HG03575 (cell line): ENCODE results near the gene MBD3L3.
A peak's percentile ranks its signal among the peaks of the same experiment; 100 is the strongest.
"Not testable (repeated sequence)": the region's sequence is repeated elsewhere in the genome, so short reads cannot be mapped to it uniquely, and the experiment has no call there.

ENCODE experiments used
- ATAC-seq: cut with Tn5 transposase; IDR thresholded peaks from one replicate; pipeline ENCODE4 v1.9.1; 2021; ENCODE audit not compliant: unreplicated experiment, insufficient number of reproducible peaks, low FRiP score; ENCODE audit errors: extremely low read depth

The MBD3L3 gene

GRCh38 chr19:7058576-7058975 lies at the start of gene MBD3L3:
Gene MBD3L3 (minus strand): TSS chr19:7058676. CDS start chr19:7058605, 71 bp downstream.
- ATAC-seq, result not testable (repeated sequence)

DNA sequence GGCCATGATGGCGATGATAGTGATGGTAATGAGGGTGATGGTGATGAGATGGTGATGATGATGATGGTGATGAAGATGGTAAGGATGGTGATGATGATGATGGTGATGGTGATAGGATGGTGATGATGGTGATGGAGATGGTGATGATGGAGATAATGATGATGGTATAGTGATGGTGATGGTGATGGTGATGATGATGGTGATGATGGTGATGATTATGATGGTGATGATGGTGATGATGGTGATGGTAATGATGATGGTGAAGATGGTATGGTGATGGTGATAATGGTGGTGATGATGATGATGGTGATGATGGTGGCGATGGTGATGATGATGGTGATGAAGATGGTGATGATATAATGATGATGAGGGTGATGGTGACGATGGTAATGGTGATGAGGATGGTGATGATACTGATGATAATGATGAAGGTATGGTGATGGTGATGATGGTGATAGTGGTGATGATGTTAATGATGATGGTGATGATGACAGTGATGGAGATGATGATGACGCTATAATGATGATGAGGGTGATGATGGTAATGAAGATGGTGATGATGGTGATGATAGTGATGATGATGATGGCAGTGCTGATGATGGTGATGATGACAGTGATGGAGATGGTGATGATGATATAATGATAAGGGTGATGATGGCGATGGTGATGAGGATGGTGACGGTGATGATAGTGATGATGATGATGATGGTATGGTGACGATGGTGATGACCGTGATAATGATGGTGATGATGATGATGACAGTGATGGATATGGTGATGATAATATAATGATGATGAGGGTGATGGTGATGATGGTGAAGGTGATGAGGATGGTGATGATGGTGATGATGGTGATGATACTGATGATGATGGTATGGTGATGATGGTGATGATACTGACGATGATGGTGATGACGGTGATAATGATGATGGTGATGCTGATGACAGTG lies 48.5 kb upstream of the MBD3L3 start:
- ATAC-seq, result no peak

DNA sequence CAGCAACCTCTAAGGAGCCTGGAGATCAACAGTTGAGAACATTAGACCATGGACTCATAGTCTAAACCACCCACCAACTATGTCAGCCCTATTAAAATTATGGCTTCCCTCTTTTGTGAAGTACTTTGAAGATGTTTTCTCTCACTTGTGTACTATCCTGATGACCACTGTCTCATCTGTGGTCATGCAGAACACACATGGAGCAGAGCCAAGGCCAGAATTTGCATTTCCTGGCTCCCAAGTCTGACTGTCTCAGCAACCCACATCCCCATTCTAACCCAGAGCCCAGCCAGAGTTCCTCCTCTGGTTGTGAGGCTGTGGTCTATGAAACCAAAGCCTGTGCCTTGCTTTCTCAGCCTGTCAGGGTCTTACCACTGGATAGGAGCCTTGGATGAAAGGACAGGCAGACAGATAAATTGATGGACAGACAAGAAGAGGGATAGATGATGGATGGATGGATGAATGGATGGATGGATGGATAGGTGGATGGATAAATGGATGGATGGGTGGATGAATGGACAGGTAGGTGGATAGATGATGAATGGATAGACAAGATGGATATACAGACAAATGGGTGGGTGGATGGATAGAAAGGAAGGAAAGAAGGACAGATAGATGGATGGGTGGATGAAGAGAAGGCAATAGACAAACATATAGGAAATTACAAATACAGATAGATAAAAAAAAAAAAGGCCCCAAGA lies 46.4 kb upstream of the MBD3L3 start:
- ATAC-seq, result no peak

DNA sequence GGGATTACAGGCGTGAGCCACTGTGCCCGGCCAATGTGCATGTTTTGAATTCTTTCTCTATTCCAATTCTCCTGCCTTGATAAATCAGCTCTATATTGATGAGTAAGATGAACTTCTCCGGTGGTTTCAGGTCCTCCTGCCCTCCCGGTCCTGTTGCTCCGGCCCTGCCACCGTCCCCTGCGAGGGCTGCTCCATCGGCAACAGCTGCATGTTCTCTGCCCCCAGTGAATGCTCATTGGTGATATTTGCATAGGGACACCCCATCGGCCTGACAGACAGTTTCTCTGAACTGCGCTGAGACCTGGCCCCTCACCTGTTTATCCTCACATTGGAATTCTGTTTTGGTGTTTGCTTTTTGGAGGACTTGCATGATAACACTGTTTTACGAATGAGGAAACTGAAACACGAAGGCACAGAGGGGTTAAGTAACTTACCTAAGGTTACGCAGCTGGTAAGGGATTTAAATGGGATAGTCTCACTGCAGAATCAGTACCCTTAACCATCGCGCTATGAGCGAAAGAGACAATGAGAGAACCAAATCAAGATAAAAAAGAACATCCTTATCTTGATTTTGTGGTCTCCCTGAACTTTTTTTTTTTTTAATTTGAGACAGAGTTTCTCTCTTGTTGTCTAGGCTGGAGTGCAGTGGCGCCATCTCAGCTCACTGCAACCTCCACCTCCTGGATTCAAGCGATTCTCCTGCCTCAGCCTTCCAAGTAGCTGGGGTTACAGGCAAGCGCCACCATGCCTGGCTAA lies 43.2 kb upstream of the MBD3L3 start:
- no peak for ATAC-seq

DNA sequence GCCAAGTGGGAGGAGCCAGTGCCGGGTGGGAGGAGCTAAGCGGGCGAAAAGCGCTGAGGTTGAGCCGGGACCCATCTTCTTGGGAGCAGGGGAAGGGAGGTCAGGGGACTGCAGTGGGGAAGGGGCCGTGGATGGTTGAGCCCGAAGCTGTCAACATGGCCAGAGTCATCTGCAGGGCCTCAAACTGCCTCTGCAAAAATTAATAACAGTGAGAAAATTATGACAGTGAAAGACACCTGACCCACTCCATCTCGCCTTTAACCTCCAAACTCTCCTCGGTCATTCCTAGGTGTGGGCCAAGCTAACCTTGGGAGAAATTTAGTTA lies 41.1 kb upstream of the MBD3L3 start:
- no peak for ATAC-seq

GRCh38 chr19:7098701-7099596 lies 40.5 kb upstream of the MBD3L3 start:
- ATAC-seq, result no peak

DNA sequence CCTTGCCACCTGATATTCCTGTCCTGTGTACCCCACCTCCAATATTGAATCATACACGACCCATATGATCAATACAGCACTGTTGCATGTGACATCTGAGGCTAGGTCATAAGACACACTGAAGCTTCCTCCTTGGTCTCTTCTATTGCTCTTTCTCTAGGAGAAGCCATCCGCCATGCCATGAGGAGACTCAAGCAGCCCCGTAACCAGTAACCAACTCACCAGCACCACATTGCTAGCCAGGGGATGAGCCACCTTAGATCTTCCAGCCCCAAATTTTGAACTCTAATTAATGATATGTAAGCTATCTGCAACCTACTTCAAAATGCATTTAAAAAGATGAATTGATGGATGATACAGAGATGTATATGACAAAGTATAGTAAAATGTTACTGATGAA lies 39.6 kb upstream of the MBD3L3 start:
- ATAC-seq, result no peak

- no peak for ATAC-seq
Observed at GRCh38 chr19:7088999-7089398, 30.5 kb upstream of the MBD3L3 start.

DNA sequence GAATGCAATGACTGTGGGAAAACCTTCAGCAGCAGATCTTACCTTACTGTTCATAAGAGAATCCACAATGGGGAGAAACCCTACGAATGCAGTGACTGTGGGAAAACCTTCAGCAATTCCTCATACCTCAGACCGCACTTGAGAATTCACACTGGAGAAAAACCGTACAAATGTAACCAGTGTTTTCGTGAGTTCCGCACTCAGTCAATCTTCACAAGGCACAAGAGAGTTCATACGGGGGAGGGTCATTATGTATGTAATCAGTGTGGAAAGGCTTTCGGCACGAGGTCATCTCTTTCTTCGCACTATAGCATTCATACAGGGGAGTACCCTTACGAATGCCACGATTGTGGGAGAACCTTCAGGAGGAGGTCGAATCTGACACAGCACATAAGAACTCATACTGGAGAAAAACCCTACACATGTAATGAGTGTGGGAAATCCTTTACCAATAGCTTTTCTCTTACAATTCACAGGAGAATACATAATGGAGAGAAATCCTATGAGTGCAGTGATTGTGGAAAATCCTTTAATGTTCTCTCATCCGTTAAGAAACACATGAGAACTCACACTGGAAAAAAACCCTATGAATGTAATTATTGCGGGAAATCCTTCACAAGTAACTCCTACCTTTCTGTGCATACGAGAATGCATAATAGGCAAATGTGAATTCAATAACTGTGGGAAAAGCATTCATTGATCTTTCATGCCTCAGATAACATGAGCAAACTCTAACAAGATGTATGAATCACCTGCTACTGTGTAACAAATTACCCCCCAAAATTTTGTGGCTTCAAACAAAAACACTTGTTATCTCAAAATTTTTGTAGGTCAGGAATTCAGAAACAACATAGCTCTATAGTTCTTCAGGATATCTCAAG lies 24.8 kb upstream of the MBD3L3 start:
- no peak for ATAC-seq

- ATAC-seq, result no peak
Observed at GRCh38 chr19:7078008-7078407, 19.5 kb upstream of the MBD3L3 start.

DNA sequence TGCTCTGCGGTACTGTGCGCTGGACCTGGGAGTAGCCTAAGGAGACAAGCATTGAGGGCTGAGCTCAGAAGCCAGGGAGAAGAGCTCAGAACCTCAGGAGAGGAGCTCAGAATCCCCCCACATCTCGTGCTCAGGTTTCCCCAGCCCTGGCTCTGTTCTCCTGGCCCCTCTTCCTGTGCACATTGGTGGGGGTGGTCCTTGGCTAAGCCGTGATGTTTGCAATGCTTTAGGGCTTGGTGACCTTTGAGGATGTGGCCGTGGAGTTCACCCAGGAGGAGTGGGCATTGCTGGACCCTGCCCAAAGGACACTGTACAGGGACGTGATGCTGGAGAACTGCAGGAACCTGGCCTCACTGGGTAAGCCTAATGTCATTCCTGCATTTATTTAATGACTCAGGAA lies 17.7 kb upstream of the MBD3L3 start:
- no peak for ATAC-seq

- no peak for ATAC-seq
Observed at GRCh38 chr19:7074705-7075282, 16.3 kb upstream of the MBD3L3 start.

DNA sequence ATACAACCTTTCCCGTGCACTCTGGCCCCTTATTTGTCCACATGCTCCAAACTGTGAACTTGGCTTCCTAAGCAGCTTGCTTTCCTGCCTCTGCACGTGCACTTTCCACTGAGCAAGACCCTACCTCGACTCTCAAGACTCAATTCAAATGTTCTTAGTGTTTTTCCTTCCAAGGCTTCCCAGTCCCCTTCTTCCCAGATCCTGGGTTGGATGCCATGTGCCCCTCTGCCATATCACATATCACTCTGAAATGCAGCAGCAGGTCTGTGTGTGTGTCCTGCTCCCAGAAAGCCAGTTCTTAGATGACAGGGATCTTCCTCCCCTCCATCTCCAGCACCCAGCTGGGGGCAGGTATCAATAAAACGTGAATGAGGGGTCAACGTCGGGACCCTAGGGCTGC lies 14.1 kb upstream of the MBD3L3 start:
- ATAC-seq, result no peak

DNA sequence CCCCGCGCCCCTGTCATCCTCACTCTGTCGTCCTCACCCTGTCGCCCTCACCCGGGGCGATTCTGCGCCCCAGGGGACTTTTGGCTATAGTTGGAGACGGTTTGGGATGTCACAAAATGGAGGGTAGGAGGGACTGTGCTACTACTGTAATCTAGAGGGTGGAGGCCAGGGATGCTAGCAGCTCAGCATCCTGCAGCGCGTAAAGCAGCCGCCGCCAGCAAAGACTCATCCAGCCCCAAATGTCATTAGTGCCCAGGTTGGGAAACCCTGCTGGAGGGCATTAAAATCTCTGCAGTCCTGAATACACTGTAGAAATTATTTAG lies 11.4 kb upstream of the MBD3L3 start:
- ATAC-seq, result no peak

GRCh38 chr19:7069042-7069903 lies 10.8 kb upstream of the MBD3L3 start, which contains the start of gene ZNF557:
Gene ZNF557 (plus strand): TSS chr19:7069703. CDS start chr19:7075075, 5,372 bp downstream.
- peak; percentile 69 for ATAC-seq

DNA sequence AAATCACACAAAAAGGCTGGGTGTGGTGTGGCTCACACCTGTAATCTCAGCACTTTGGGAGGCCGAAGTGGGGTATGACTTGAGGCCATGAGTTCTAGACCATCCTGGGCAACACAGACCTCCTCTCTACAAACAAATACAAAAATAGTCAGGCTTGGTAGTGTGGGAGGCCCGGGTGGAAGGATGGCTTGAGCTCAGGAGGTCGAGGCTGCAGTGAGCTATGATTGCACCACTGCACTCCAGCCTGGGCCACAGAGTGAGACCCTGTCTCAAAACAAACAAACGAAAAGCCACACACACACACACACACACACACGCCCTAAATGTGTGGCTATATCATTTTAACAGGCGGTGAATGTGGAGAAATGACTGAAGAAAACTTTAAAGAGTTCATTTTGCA lies 10.1 kb upstream of the MBD3L3 start:
- no peak for ATAC-seq

DNA sequence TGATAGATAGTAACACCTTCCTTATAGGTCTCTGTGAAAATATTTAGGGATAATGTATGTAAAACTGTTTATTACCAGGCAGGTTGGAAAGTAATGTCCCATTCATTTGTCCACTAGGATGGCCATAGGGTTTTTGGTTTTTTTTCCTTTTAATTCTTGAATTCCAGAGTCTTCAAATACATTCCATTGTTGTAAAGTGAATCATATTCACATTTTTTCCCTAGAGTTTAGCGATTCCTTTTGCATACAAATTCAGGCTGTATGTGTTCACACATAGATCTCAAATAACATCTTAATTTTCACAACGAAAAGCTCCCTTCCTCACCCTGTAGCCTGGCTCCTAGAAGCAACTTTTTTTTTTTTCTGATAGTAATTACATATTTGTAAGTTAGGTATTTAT lies 9.2 kb upstream of the MBD3L3 start:
- ATAC-seq, result no peak
